Endothelial cell of umbilical vein (primary cell): ENCODE measurements around the gene KIF22. TPM values are rescaled to one million over a fixed set of nuclear protein-coding genes. Genes with fewer than 3 reads are reported as not detected.

ENCODE experiments used
- BruUV-seq: library from RNA; stranded (reverse); fragments of 400-500 nt; replicated peaks from 2 replicates; lab custom pipeline; 2021; lab: Mats Ljungman, UMichigan
- CTCF ChIA-PET: fragments of 300-600, 350-600 bp; sonication (Branson Sonifier 250); formaldehyde crosslinking; loops from one replicate; lab custom pipeline; 2021; ENCODE audit warnings: antibody characterized with exemption, inconsistent platforms; lab: Charles Lee
- POLR2A ChIA-PET: fragments of 300-600, 350-600 bp; sonication (Branson Sonifier 250); formaldehyde crosslinking; loops from one replicate; lab custom pipeline; 2021; ENCODE audit warnings: antibody characterized with exemption, inconsistent platforms; lab: Charles Lee
- DNase-seq: peaks from one replicate; pipeline ENCODE4 v3.0.0-alpha.2; 2011; ENCODE audit warnings: low read depth, low spot score
- FAIRE-seq: peaks from 2 replicates; lab custom pipeline; 2011; peaks lifted over from hg19 to GRCh38; lab: Jason Lieb, UNC
- H2AFZ ChIP-seq: 2 replicates; pipeline ENCODE4 v1.6.0; 2012; ENCODE audit warnings: low read depth, low read length, control low read depth, inconsistent platforms
- H3K27ac ChIP-seq: 2 replicates; pipeline ENCODE4 v1.5.1; 2011; ENCODE audit warnings: low read depth, mild to moderate bottlenecking, control low read depth, low read length, moderate library complexity; ENCODE audit not compliant: insufficient read depth
- H3K27me3 ChIP-seq, 2 experiments: 2 replicates each; pipeline versions ENCODE4 v1.6.0 to v1.6.1; 2011; ENCODE audit warnings: low read length in 2 of 2, mixed read lengths in 1 of 2; ENCODE audit not compliant: control insufficient read depth in 2 of 2, insufficient read depth in 2 of 2
- H3K36me3 ChIP-seq, 2 experiments: 2 replicates in 1 of 2; 3 replicates in 1 of 2; pipeline ENCODE4 v1.5.1; 2011; ENCODE audit warnings: low read length in 2 of 2, mild to moderate bottlenecking in 1 of 2, moderate library complexity in 1 of 2; ENCODE audit not compliant: control insufficient read depth in 2 of 2, insufficient read depth in 2 of 2; ENCODE audit errors: extremely low read depth in 1 of 2
- H3K4me1 ChIP-seq: 3 replicates; pipeline ENCODE4 v1.5.1; 2011; ENCODE audit warnings: mild to moderate bottlenecking, low read length; ENCODE audit not compliant: control insufficient read depth, insufficient read depth; ENCODE audit errors: extremely low read depth
- H3K4me2 ChIP-seq: 2 replicates; pipeline ENCODE4 v1.6.1; 2011; ENCODE audit warnings: low read length, control low read depth, mixed read lengths; ENCODE audit not compliant: insufficient read depth
- H3K4me3 ChIP-seq, 3 experiments: fragments of 200-600 bp in 1 of 3; sonication (generic), shearing (Covaris generic) in 1 of 3; replicated peaks in 1 of 3; 2 replicates each; pipeline ENCODE4 v1.5.1; 2011 to 2016; ENCODE audit warnings: control low read depth in 3 of 3, low read length in 3 of 3, mild to moderate bottlenecking in 2 of 3, inconsistent platforms in 1 of 3, low read depth in 1 of 3, moderate library complexity in 1 of 3; ENCODE audit not compliant: insufficient read depth in 1 of 3
- H3K79me2 ChIP-seq: 2 replicates; pipeline ENCODE4 v1.6.0; 2012; ENCODE audit warnings: low read length, inconsistent platforms; ENCODE audit not compliant: control insufficient read depth, insufficient read depth
- H3K9ac ChIP-seq: replicated peaks from 2 replicates; pipeline ENCODE3; 2011; ENCODE audit warnings: low read length, control low read depth; ENCODE audit not compliant: insufficient read depth; ENCODE audit errors: extremely low read depth
- H3K9me1 ChIP-seq: replicated peaks from 3 replicates; pipeline ENCODE4 v1.6.0; 2011; ENCODE audit warnings: mild to moderate bottlenecking, low read length; ENCODE audit not compliant: control insufficient read depth, insufficient read depth; ENCODE audit errors: extremely low read depth
- H3K9me3 ChIP-seq: replicated peaks from 2 replicates; pipeline ENCODE4 v1.5.1; 2012; ENCODE audit warnings: low read length, inconsistent platforms; ENCODE audit not compliant: control insufficient read depth, insufficient read depth
- H4K20me1 ChIP-seq: replicated peaks from 2 replicates; pipeline ENCODE3; 2011; ENCODE audit warnings: mild to moderate bottlenecking, low read length; ENCODE audit not compliant: control insufficient read depth, insufficient read depth; ENCODE audit errors: extremely low read depth
- CTCF ChIP-seq, 2 donors: IDR thresholded peaks; 1 replicate in 1 of 2; 2 replicates in 1 of 2; pipeline ENCODE4 v1.5.1; 2011; ENCODE audit warnings: low read length in 2 of 2, mild to moderate bottlenecking in 2 of 2, moderate library complexity in 2 of 2, control low read depth in 1 of 2, inconsistent platforms in 1 of 2, low read depth in 1 of 2; ENCODE audit not compliant: insufficient read depth in 1 of 2; ENCODE audit errors: extremely low read depth in 1 of 2
- EZH2 ChIP-seq: IDR thresholded peaks from 2 replicates; pipeline ENCODE4 v1.6.1; 2012; ENCODE audit warnings: borderline replicate concordance, low read depth, mild to moderate bottlenecking, moderate library complexity, low read length, inconsistent platforms; ENCODE audit not compliant: severe bottlenecking
- FOS ChIP-seq: IDR thresholded peaks from 2 replicates; pipeline ENCODE4 v1.6.1; 2011; ENCODE audit warnings: mild to moderate bottlenecking, low read length, moderate library complexity, borderline replicate concordance; ENCODE audit not compliant: insufficient read depth
- GATA2 ChIP-seq: IDR thresholded peaks from 2 replicates; pipeline ENCODE4 v1.7.0; 2011; ENCODE audit warnings: low read depth, mild to moderate bottlenecking, moderate library complexity, mixed read lengths, low read length; ENCODE audit not compliant: insufficient read length, insufficient read depth
- JUN ChIP-seq: IDR thresholded peaks from 2 replicates; pipeline ENCODE4 v1.6.1; 2011; ENCODE audit warnings: borderline replicate concordance, low read depth; ENCODE audit not compliant: insufficient read length, insufficient read depth
- MYC ChIP-seq: IDR thresholded peaks from one replicate; pipeline ENCODE4 v1.6.1; 2011; ENCODE audit warnings: mild to moderate bottlenecking, low read depth, low read length
- POLR2A ChIP-seq: IDR thresholded peaks from 2 replicates; pipeline ENCODE4 v1.6.1; 2012; ENCODE audit warnings: low read depth, mild to moderate bottlenecking, control low read depth, low read length
- POLR2AphosphoS5 ChIP-seq: IDR thresholded peaks from 2 replicates; pipeline ENCODE4 v1.6.1; 2012; ENCODE audit warnings: low read depth, mild to moderate bottlenecking, control low read depth, low read length, moderate library complexity; ENCODE audit not compliant: insufficient read depth
- dilution Hi-C: fragments of 300-500 bp; cut with MboI; formaldehyde crosslinking; loops from one replicate; pipeline ENCODE4 v1.15.0; 2019; ENCODE audit warnings: low sequenced_read_pairs; ENCODE audit not compliant: extremely low pct_ligation_motif_present
- intact Hi-C: fragments of 100-400 bp; cut with micrococcal nuclease; formaldehyde crosslinking; loops from one replicate; pipeline ENCODE4 v1.10.0; 2022
- polyA plus RNA-seq, 4 experiments: library from polyadenylated mRNA; depleted of rRNA in 3 of 4; stranded (reverse) in 3 of 4; unstranded in 1 of 4; fragments of >200 nt; gene quantifications; 2 replicates each; pipeline versions ENCODE4 v1.2.1 to v1.2.3, GENCODE V29; 2011 to 2012; ENCODE audit warnings: missing spikeins in 1 of 4
- total RNA-seq: library from RNA; stranded (reverse); gene quantifications from 2 replicates; pipeline ENCODE4 v1.2.3, GENCODE V29; 2021
- TF ChIP-seq, protein P1 (sequence below): IDR thresholded peaks from 2 replicates; pipeline ENCODE4 v1.6.1; 2011; ENCODE audit not compliant: insufficient read depth, insufficient read length

The KIF22 gene
- total and polyA plus RNA-seq, 2 donors (not counting 3 experiments of a cell fraction or from before 2014, with no cell fraction given) = 67.3 to 90.0 TPM

DNA sequence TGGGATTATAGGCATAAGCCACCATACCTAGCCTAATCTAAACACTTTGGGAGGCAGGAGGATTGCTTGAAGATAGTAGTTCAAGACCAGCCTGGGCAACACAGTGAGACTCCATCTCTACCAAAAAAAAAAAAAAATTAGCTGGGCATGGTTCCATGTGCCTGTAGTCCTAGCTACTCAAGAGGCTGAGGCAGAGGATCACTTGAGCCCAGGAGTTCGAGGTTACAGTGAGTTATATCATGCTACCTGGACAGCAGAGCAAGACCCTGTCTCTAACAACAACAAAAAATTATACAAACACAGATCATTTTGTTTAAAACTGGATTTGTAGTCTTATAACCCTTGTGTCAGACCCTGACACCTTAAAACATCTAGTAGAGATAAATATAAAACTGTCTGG is 37.0 kb upstream of the KIF22 start:
- ChIA-PET CTCF (interaction anchor here (0.6 to 1.5 kb wide), 4 partner anchors 20 to 95 kb away, joined by 3 to 5 read pairs (median 4); no protein-coding TSS in a partner anchor), POLR2A (no interaction called here)
- H3K4me1 ChIP-seq = no peaks in the 10 kb centered on the region
- no TSS peak for BruUV-seq
- no peak for TF ChIP-seq POLR2A
- no peak for TF ChIP-seq EZH2
- TF ChIP-seq CTCF (IDR thresholded peaks at IDR 0.05; ENCODE audit: extremely low read depth in 1 of 2, insufficient read depth in 1 of 2, low read depth in 1 of 2, low read length in 2 of 2) = no peak
- TF ChIP-seq JUN = no peak
- TF ChIP-seq POLR2AphosphoS5 = no peak
- TF ChIP-seq, protein P1, sequence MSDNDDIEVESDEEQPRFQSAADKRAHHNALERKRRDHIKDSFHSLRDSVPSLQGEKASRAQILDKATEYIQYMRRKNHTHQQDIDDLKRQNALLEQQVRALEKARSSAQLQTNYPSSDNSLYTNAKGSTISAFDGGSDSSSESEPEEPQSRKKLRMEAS = no peak
- TF ChIP-seq GATA2 = no peak
- TF ChIP-seq MYC = no peak
- no peak for TF ChIP-seq FOS
- no peak overlapping the region for H2AFZ ChIP-seq
- intact Hi-C loops = no loop called here
- no peaks in the 10 kb centered on the region for H3K27me3 ChIP-seq
- no peaks in the 10 kb centered on the region for H3K9me1 ChIP-seq
- H3K4me3 ChIP-seq = no peak overlapping the region
- no peak for DNase-seq
- H3K4me2 ChIP-seq = no peak overlapping the region
- H3K9me3 ChIP-seq = no peaks in the 10 kb centered on the region
- no peak overlapping the region for H3K27ac ChIP-seq
- FAIRE-seq = no peak
- no peaks in the 10 kb centered on the region for H3K36me3 ChIP-seq
- no peaks in the 10 kb centered on the region for H4K20me1 ChIP-seq
- no peaks in the 10 kb centered on the region for H3K79me2 ChIP-seq
- no peak overlapping the region for H3K9ac ChIP-seq
- dilution Hi-C loops = no loop called here
